KMS-11 (cell line): ENCODE measurements around the gene CALML6.

Experiments
- H2AFZ ChIP-seq: fragments of 200-600 bp; sonication (generic); 2 replicates; pipeline ENCODE4 v1.6.1; 2016; ENCODE audit warnings: antibody characterized with exemption, mixed run types, low read depth
- H3K27ac ChIP-seq: fragments of 200-600 bp; sonication (generic); 2 replicates; pipeline ENCODE4 v1.6.1; 2016; ENCODE audit warnings: mild to moderate bottlenecking, mixed run types
- H3K27me3 ChIP-seq: fragments of 200-600 bp; sonication (generic); 2 replicates; pipeline ENCODE4 v1.6.1; 2017; ENCODE audit warnings: mild to moderate bottlenecking, low read depth, mixed run types, moderate library complexity; ENCODE audit not compliant: insufficient read depth
- H3K36me3 ChIP-seq: fragments of 200-600 bp; sonication (generic); 2 replicates; pipeline ENCODE4 v1.6.1; 2017; ENCODE audit warnings: mild to moderate bottlenecking, mixed run types; ENCODE audit not compliant: insufficient read depth
- H3K4me1 ChIP-seq: fragments of 200-600 bp; sonication (generic); 2 replicates; pipeline ENCODE4 v1.6.1; 2016; ENCODE audit warnings: mild to moderate bottlenecking, low read depth, mixed run types; ENCODE audit not compliant: poor library complexity, severe bottlenecking
- H3K4me2 ChIP-seq: fragments of 200-600 bp; sonication (generic); 2 replicates; pipeline ENCODE4 v1.7.0; 2016; ENCODE audit warnings: mild to moderate bottlenecking, mixed run types
- H3K4me3 ChIP-seq: fragments of 200-600 bp; sonication (generic); IDR thresholded peaks from 2 replicates; pipeline ENCODE4 v1.6.1; 2017; ENCODE audit warnings: low read depth, low read length, mixed read lengths; ENCODE audit not compliant: insufficient read depth
- H3K79me2 ChIP-seq: fragments of 200-600 bp; sonication (generic); 2 replicates; pipeline ENCODE4 v1.6.1; 2016; ENCODE audit warnings: low read depth, mixed run types; ENCODE audit not compliant: insufficient read depth
- H3K9ac ChIP-seq: fragments of 200-600 bp; sonication (generic); 2 replicates; pipeline ENCODE4 v1.6.1; 2016; ENCODE audit warnings: mild to moderate bottlenecking, mixed run types
- H4K20me1 ChIP-seq: fragments of 200-600 bp; sonication (generic); 2 replicates; pipeline ENCODE4 v1.6.1; 2016; ENCODE audit warnings: mild to moderate bottlenecking, mixed run types; ENCODE audit not compliant: insufficient read depth
- TF ChIP-seq, protein P1 (sequence below): fragments of 200-600 bp; sonication (generic); conservative IDR thresholded peaks from 2 replicates; pipeline ENCODE4 v1.6.1; 2017; ENCODE audit warnings: low read depth, mild to moderate bottlenecking, antibody characterized with exemption, low read length, moderate library complexity, mixed read lengths

CALML6 gene

DNA sequence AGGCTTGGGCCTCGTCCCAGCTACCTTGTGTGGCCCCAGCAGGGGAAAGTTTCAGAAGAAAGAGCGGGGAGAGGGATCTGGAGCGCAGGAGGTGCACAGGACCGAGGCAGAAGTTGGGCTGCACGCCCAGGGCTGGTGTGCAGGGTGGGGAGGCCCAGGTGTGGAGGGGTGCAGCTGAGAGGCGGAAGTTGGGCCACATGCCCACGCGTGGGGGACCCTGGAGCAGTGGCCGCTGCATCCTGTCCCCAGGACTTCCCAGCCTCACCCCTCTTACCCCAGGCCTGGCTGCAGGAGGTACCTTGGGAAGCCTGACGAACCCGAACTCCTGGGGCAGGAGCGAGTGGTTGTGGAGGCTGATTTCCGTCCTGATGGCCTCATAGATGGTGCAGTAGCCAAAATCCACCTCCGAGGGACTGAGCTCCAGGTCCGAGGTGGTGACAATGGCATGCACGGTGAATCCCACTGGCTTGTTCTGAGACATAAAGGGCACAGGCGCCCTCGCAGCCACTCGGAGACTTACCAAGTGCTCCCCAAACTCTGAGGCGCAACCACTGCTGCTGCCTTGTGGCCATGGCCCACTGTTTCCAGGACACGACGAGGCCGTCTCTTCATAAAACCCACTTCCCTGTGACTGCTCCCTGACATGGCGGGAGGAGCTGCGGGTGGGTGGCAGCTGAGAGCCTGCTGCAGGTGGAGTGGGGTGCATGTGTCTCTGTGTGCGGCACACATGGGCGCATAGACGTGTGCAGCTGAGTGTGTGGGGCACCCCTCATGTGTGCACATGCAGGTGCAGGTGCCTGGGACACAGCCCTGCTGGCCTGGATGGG is 24.4 kb downstream of the CALML6 start:
- TF ChIP-seq, protein P1, sequence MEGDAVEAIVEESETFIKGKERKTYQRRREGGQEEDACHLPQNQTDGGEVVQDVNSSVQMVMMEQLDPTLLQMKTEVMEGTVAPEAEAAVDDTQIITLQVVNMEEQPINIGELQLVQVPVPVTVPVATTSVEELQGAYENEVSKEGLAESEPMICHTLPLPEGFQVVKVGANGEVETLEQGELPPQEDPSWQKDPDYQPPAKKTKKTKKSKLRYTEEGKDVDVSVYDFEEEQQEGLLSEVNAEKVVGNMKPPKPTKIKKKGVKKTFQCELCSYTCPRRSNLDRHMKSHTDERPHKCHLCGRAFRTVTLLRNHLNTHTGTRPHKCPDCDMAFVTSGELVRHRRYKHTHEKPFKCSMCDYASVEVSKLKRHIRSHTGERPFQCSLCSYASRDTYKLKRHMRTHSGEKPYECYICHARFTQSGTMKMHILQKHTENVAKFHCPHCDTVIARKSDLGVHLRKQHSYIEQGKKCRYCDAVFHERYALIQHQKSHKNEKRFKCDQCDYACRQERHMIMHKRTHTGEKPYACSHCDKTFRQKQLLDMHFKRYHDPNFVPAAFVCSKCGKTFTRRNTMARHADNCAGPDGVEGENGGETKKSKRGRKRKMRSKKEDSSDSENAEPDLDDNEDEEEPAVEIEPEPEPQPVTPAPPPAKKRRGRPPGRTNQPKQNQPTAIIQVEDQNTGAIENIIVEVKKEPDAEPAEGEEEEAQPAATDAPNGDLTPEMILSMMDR = no peak
- Histone ChIP-seq H2AFZ (no peak overlapping the region), H4K20me1 (no peaks in the 10 kb centered on the region), H3K4me3 (no peak overlapping the region), H3K36me3 (no peaks in the 10 kb centered on the region), H3K4me1 (no peaks in the 10 kb centered on the region), H3K27ac (no peak overlapping the region), H3K79me2 (no peaks in the 10 kb centered on the region), H3K27me3 (peaks cover 78% of the 10 kb centered on the region), H3K9ac (no peak overlapping the region), H3K4me2 (no peak overlapping the region)

DNA sequence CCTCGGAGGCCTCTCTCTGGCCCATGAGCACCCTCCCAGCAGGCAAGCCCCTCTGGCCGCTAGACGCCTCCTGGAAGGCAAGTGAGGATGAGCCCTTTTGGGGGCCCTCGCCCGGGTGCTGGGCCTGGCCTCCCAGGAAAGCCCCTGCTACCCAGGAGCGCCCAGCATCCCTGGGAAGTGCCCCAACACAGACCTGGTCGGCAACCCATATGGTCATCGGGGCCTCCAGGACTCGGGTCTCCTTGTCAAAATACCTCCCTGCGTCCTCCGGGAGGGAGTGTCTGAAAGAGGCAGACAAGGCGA is 25.0 kb downstream of the CALML6 start:
- no peak overlapping the region for H3K27ac ChIP-seq
- TF ChIP-seq, protein P1 = no peak

GRCh38 chr1:1941211-1941841 is 26.3 kb downstream of the CALML6 start:
- H3K27me3 ChIP-seq = peaks cover 90% of the 10 kb centered on the region
- H3K79me2 ChIP-seq = no peaks in the 10 kb centered on the region
- no peak overlapping the region for H3K4me3 ChIP-seq
- H3K4me1 ChIP-seq = no peaks in the 10 kb centered on the region
- no peak overlapping the region for H3K9ac ChIP-seq
- H4K20me1 ChIP-seq = no peaks in the 10 kb centered on the region
- H3K4me2 ChIP-seq = no peak overlapping the region
- H3K36me3 ChIP-seq = no peaks in the 10 kb centered on the region
- H3K27ac ChIP-seq = no peak overlapping the region
- TF ChIP-seq, protein P1 = no peak
- no peak overlapping the region for H2AFZ ChIP-seq

More for the DNA sequence above, 25.0 kb downstream of the CALML6 start:
- no peak overlapping the region for H3K9ac ChIP-seq
- H2AFZ ChIP-seq = no peak overlapping the region
- peaks cover 82% of the 10 kb centered on the region for H3K27me3 ChIP-seq
- H3K36me3 ChIP-seq = no peaks in the 10 kb centered on the region
- no peak overlapping the region for H3K4me2 ChIP-seq
- no peaks in the 10 kb centered on the region for H3K4me1 ChIP-seq
- no peak overlapping the region for H3K4me3 ChIP-seq
- H3K79me2 ChIP-seq = no peaks in the 10 kb centered on the region
- no peaks in the 10 kb centered on the region for H4K20me1 ChIP-seq

DNA sequence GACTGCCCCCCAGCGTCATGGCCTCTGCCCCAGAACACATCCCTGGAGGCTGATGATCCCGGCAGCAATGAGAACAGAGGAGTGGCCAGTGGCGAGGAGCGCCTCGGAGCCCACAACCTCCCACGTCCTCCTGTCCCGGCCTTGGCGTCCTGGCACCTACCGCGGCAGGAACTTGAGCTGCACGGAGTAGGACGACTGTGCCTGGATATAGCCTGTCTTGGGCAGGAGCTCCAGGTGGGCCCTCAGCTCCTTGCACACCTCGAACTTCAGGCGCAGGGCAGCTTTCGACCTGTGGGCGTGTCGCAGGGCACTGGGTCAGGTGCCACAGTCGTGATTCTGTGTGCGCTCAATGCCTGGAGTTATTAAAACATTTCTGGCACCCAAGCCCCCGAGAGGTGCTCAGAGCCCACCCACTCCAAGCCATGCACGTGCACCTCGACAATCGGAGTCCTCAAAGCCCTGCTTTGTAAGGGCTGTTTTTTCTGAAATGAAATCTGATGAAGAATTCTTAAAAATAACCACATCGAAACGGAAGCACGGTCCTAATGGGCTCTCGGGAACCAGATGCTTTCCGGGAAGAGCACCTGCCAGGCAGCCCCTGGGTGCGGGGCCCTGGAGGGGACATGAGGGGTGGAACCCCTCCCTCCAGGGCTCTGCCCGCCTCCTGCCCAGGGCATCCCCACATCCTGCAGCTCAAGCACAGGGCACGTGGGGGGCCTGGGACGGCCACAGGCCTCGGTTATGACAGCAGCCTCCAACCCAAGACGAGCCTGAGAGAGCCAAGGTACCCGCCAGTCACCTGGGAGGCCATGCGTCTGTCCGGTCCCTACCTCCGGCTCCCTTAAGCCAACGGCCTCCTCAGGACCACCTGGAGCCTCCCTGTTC is 27.1 kb downstream of the CALML6 start:
- Histone ChIP-seq H4K20me1 (no peaks in the 10 kb centered on the region), H3K36me3 (no peaks in the 10 kb centered on the region), H3K79me2 (no peaks in the 10 kb centered on the region), H3K4me1 (no peaks in the 10 kb centered on the region), H3K4me2 (no peak overlapping the region), H3K27me3 (peaks cover 90% of the 10 kb centered on the region), H3K9ac (no peak overlapping the region), H3K27ac (no peak overlapping the region), H2AFZ (no peak overlapping the region), H3K4me3 (no peak overlapping the region)
- TF ChIP-seq, protein P1 = no peak
